ENCODE data around the gene DLGAP1.
"Not testable (repeated sequence)": the region's sequence is repeated elsewhere in the genome, so short reads cannot be mapped to it uniquely, and the experiment has no call there.

Gene DLGAP1

DNA sequence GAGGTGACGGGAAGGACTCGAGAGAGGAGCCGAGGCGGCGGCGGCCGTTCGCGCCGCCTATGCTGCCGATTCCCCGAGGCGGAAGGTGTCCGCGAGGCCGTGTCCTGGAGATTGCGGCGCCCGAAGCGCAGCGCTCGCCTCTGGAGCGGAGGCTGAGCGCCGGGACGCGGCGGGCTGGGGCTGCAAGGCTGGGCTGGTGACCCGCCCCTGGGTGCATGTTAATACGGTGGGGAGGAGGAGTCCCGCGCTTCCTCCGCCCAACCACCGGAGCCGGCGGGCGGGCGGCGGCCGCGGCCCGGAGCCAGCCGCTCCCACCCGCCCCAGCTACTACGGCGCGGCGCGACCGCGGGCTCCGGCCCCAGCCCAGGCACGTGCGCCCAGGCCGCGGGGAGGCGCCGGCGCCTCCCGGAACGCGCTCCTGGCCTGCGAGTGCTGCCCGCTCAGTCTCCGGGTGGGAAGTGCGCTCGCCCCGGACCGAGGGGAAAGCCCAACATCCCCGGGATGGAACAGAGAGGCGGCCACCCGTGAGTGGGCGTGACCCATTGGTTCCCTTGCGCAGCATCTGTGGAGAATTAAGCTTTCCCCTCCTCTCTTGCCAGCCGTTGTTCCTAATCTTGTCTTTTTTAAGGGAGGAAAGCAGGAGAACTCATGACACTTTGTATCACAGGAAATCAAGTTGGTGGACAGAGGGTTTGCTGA lies at the start of gene DLGAP1:
Gene DLGAP1, minus strand, starts transcription at position 195 of the 699 bp plus-strand sequence.
- peak; percentile 4 to 19 for DNase-seq

DNA sequence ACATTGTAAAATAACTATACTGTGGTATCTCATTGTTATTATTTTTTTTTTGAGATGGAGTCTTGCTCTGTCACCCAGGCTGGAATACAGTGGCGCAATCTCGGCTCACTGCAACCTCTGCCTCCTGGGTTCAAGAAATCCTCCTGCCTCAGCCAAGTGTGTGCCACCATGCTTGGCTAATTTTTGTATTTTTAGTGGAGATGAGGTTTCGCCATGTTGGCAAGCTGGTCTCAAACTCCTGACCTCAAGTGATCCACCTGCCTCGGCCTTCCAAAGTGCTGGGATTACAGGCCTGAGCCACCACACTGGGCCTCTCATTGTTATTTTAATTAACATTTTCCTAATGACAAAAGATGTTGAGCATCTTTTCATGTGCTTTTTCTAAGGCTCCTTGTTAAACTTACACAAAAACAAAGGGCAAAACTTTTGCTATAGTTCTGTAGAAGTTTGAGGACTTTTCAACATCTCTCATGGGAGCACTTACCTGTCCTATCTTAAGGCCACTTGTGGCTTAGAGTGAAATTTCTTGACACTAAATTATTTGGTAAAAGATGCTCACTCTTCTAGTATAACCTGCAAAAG lies 39.7 kb upstream of the DLGAP1 start:
- DNase-seq: not testable (repeated sequence)

DNA sequence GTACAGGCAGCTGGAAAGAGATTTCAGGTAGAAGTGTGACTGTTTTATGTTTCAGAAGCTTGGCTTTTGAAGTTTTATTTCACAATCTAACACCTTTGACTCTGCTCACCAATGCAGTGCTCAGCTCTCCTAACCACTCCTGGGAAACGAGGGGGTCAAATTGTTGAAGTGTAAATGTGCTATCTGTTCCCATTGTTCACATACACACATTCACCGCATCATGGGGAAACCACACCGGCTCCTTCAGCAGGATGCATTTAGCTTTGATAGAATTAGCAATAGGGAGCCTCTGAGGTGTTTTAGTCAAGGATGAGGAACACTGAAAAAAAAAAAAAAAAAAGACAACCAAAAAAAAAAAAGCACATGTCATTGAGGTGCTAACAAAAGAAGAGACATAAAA lies 13.4 kb upstream of the DLGAP1 start:
- no peak for DNase-seq

DNA sequence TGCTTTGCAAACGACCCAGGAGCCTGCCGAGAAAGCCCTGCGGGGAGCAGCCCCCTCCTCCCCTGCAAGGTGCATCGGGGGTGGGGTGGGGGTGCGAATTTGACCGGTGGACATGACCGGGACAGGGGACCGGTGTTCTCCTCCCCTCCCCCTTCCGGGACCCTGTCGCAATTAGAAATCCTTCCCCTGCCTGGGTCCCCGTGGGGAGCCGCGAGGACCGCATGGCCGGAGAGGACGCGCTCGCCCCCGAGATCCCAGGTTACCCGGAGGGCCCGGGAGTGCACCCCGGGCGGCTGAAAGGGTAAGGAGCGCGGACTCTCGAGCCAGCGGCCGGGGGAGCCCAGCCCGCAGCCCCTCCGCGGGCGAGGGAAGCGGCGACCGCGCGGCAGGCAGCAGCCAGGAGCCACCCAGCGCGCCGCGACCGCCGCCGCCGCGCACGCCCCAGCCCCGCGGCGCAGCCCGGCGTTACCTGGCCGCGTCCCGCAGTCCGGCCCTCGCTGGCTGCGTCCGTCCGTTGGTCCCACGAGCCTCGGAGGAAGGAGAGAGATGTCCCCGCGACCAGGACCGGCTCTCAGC lies 482 bp downstream of the DLGAP1 start:
- DNase-seq: no peak

- DNase-seq: no peak
Measured at GRCh38 chr18:4453874-4454536, 1.1 kb downstream of the DLGAP1 start.

GRCh38 chr18:4453567-4453873 lies 1.6 kb downstream of the DLGAP1 start:
- DNase-seq: no peak

DNA sequence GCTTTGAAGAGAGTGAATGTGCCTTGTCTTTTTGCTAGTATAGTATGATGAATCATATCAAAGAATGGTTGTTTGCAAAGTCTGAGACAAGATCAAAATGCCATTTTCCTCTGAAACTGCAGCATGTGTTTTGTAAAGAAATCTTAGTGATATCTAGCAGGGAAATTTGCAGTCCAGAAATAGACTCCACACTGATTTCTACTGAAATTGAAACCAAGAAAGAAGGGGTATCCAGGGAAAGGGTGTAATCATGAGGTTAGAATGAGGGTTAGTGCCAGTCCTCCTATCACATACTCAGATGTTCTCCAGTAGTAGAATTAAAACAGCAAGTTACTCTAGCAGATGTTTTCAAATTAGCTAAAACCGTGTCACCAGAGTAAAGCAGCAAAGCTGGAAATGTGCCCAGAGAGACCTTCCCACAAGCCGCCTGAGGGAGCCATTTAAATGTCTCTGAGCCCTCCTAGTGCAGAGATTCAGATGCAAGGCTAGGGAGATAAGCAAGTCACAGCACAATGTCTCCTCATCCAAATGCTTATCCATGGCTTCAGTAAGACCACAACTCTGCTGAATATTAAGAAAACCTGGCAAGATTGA lies 4.9 kb downstream of the DLGAP1 start:
- DNase-seq: no peak

- no peak for DNase-seq
Measured at GRCh38 chr18:4445902-4446301, 9.2 kb downstream of the DLGAP1 start.

GRCh38 chr18:4444306-4444705 lies 10.8 kb downstream of the DLGAP1 start:
- no peak for DNase-seq

DNA sequence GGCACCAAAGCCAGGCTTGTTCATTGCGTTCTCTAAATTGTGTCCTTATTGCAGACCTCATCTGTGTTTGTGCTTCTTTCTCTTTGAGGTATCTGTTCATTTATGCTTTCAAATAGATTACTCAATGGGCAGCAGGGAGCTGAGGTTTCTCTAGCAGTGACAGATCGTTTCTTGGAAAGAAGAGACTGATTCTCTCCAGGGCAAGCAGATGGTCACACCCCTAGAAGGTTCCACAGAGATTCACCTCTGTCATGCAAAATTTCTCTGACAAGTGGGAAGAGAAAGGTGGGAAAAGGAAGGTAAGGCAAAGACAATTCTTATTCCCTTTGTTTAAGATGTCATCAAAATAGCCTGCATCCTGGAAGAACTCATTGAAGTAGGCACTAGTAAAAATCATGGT lies 14.0 kb downstream of the DLGAP1 start:
- DNase-seq: no peak

DNA sequence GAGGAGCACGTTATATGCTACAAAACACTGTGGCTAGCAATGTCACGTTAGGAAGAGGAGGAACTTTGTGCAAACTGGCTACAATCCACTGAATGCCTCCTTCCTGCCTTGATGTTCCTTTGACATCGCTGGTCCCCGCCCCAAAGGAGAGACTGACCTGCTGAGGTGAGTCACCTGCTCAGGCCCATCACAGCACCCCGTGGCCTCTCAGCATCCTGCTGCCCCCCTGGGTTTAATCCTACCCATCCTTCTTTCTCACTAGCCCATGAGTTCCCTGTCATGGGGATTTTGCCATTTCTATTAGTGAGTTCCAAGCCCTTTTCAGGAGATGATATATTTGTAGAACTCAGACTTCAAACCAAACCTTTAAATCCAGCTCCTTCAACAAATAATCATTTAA lies 16.2 kb downstream of the DLGAP1 start:
- no peak for DNase-seq

DNA sequence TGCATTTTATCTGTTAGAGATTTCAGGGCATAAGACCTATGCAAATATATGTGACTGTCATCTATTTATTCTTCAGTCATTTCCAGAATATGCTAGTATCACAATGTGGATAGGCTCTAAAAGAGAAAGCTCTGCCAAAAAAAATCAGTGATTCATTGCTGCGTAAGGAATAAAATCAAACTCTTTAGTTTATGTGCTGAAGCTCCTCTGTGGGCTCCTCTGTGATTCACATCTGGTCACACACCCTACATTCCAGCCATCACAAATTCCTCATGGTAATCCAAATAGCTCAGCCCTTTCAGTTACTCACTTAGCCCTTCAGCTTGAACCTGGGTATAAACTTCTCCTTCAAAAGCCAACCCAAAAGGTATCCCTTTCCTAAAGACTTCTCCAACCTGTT lies 21.4 kb downstream of the DLGAP1 start:
- no peak for DNase-seq

DNA sequence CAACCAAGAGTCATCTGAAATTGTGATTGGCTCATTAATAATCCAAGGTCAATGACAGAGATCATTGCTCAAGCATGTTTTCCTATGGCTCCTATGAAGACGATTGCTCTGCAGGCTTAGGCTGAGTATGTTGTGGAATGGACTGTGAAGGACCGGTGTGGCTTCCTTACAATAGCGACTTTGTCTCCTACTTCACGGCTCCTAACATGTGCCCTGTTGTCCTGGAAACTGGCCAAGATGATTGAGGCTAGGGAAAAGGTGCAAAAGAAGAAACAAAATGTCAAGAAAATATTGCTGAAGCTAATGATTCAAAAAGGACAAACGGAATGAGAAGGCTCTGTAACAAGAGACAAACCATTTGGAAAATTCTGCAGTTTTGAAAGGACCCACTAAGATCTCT lies 24.3 kb downstream of the DLGAP1 start:
- DNase-seq: no peak

- no peak for DNase-seq
Measured at GRCh38 chr18:4417714-4418113, 37.4 kb downstream of the DLGAP1 start.

DNA sequence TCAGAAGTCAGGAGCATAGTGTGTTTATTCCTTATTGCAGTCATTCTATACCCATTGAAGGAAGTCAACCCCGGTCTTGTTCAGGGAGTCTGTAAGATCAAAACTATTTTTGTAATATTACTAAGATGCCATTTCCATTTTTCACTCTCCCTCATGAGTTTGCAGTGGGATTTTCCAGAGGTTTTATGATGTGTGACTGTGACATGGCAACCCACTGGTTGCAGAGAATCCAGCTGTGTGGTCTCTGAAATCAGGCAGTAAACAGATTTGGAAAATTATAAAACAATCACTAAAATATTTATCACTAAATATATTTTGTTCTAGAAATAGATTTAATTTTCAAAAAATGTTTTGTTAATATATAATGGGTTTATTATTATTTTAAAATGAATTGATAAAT lies 38.1 kb downstream of the DLGAP1 start:
- no peak for DNase-seq

DNA sequence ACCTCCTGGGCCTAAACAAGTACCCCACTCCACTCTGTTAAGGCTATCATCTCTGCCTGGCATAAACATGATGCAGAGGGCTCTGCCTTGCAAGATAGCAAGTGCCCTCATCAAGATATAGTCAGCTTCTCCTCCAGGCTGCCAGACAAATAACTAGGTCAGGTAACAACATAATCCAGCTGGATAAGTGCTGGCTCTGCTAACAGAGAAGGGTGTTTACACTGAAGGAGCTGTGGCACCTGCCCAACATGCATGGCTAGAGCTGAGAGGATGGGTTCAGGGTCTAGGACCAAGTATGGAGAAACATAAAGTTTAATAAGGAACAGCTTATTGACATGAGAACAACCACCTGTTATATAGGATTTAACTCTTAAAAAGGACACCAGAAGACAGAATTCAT lies 42.8 kb downstream of the DLGAP1 start:
- peak; percentile 43 to 54 for DNase-seq

- DNase-seq: no peak
Measured at GRCh38 chr18:4406856-4407255, 48.3 kb downstream of the DLGAP1 start.

DNA sequence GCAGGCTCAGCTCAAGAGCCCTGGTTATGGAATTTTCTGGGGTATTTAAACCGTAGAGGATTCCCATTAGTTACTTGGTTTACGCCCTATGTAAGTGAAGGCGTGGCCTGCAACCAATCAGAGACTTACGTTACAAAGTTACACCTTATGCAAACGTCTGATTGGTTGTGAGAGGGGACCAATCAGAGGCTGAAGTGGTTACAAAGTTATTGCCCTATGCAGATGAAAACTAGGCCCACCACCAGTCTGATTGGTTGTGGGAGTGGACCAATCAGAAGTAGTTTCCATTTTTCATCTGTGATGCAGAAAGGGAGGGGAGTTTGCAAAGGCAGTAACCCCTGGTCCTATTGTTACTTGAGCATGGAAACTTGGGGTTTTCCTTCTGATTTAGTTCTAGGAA lies 49.1 kb downstream of the DLGAP1 start:
- DNase-seq: no peak

DNA sequence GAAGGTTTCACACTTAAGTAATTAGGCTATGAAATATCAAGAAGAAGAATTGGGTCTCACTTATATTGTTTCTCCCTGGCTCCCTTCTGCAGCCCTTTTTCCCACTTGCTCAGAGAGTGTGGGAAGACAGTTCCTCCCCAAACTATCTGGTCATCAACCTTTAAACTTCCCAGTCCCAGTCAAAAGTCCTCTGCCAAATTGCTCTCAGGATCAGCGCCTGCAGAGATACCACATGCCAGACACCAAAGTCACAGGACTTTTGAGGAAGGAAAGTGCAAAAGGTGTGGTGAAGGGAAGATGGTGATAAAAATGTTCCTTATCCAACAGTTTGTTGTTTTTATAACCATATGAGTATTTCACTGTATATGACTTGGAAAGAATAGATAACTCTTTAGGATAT lies 51.3 kb downstream of the DLGAP1 start:
- no peak for DNase-seq

DNA sequence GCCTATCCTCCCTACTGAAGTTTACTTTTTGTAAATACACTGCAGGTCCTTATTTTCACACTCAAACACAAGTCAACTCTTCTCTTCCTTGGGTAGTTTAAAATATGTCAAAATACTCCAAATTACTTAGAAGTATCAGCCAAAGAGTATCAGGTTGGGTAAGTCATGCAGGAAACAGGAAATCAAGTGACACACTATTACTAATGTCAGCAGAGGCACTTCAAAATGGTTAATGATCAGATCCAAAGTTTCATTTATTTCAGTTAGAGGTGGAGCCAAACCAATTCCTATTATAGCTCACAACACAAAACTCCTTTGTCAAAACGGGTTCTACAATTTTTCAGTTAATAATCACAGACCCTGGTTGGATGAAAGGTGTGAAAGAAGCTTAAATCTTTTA lies 54.2 kb downstream of the DLGAP1 start:
- no peak for DNase-seq

- no peak for DNase-seq
Measured at GRCh38 chr18:4399929-4400328, 55.2 kb downstream of the DLGAP1 start.

GRCh38 chr18:4394700-4395099 lies 60.4 kb downstream of the DLGAP1 start:
- no peak for DNase-seq

GRCh38 chr18:4391859-4392258 lies 63.2 kb downstream of the DLGAP1 start:
- no peak for DNase-seq

GRCh38 chr18:4385876-4386275 lies 69.2 kb downstream of the DLGAP1 start:
- DNase-seq: no peak
